Upper lobe of left lung (tissue), 6 donors: ENCODE measurements around the gene SLC22A13. TPM values are rescaled to one million over a fixed set of nuclear protein-coding genes. Genes with fewer than 3 reads are reported as not detected.

Source experiments
- ATAC-seq, 2 donors: fragments of 200-7000 bp; cut with Tn5 transposase; one replicate each; pipeline ENCODE4 v1.9.1; 2022; ENCODE audit warnings: mild to moderate bottlenecking in 2 of 2, moderate library complexity in 2 of 2; ENCODE audit not compliant: low FRiP score in 2 of 2
- DNase-seq, 2 donors: peaks; one replicate each; pipeline ENCODE4 v3.0.0-alpha.2; 2019 to 2020
- H3K27ac ChIP-seq, 4 donors: fragments of 200-600 bp; sonication (generic); one replicate each; pipeline ENCODE4 v1.5.1; 2016 to 2019
- H3K27me3 ChIP-seq, 4 donors: fragments of 200-600 bp; sonication (generic); one replicate each; pipeline ENCODE4 v1.5.1; 2017 to 2019
- H3K36me3 ChIP-seq, 4 donors: fragments of 200-600 bp; sonication (generic); one replicate each; pipeline ENCODE4 v1.5.1; 2016 to 2019
- H3K4me1 ChIP-seq, 4 donors: fragments of 200-600 bp; sonication (generic); one replicate each; pipeline ENCODE4 v1.5.1; 2018 to 2019
- H3K4me3 ChIP-seq, 4 donors: fragments of 200-600 bp; sonication (generic); one replicate each; pipeline ENCODE4 v1.5.1; 2017 to 2019; ENCODE audit warnings: mild to moderate bottlenecking in 2 of 4, moderate library complexity in 1 of 4
- H3K9me3 ChIP-seq, 4 donors: fragments of 200-600 bp; sonication (generic); one replicate each; pipeline ENCODE4 v1.5.1; 2018 to 2019
- EP300 ChIP-seq, 4 donors: sonication (generic); formaldehyde crosslinking; IDR thresholded peaks; one replicate each; pipeline ENCODE4 v1.5.1; 2017; ENCODE audit warnings: antibody characterized with exemption in 4 of 4, control low read depth in 2 of 4
- POLR2A ChIP-seq, 4 donors: fragments of 450-650 bp; IDR thresholded peaks; one replicate each; pipeline ENCODE4 v1.5.1; 2016 to 2017; ENCODE audit warnings: antibody characterized with exemption in 4 of 4, mild to moderate bottlenecking in 2 of 4
- POLR2AphosphoS5 ChIP-seq, 2 donors: sonication (generic); formaldehyde crosslinking; IDR thresholded peaks; one replicate each; pipeline ENCODE4 v1.5.1; 2017; ENCODE audit warnings: antibody characterized with exemption in 2 of 2
- WGBS, 2 donors: methylation state at CpG; one replicate each; pipeline ENCODE4 v1.1.5; 2017 to 2018; 5-methylcytosine and 5-hydroxymethylcytosine counted together
- total RNA-seq, 6 donors: library from RNA; depleted of rRNA in 4 of 6; stranded (reverse); fragments of >200 nt in 4 of 6; gene quantifications; one replicate each; pipeline versions ENCODE4 v1.1.0 to v1.2.1, GENCODE V29; 2016 to 2021
- TF ChIP-seq, protein P1 (sequence below), 6 experiments: fragments of 450-650 bp in 4 of 6; fragments of 200-600 bp in 2 of 6; sonication (generic) in 2 of 6; IDR thresholded peaks; one replicate each; pipeline ENCODE4 v1.5.1; 2016 to 2019; ENCODE audit warnings: antibody characterized with exemption in 6 of 6
- donor health status: DM: no; HTN: no; CAD: no; lungs with moderate emphysema.
- donor health status: DM: no; HTN: yes; CAD: no; lungs with severe emphysema.

The SLC22A13 gene
- total RNA-seq, 6 donors from 2014 or later: 0.27 to 1.6 (median 0.48) TPM; not detected in 2

DNA sequence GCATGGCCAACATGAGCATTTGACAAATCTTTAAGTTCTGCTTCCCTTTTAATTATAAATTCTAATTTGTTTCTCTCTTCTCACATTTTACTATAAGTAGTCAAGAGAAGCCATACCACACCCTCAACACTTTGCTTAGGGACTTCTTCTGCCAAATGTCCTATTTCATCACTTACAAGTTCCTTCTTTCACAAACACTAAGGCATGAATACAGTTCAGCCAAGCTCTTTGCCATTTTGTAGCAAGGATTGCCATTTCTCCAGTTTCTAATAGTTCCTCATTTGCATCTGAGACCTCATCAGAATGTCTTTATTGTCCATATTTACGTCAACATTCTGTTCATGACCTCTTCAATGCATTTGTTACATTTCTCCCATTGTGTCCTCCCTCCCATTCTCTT lies 45.9 kb downstream of the SLC22A13 start:
- no peak for ATAC-seq
- no peak for TF ChIP-seq POLR2AphosphoS5 (IDR thresholded peaks at IDR 0.05)
- TF ChIP-seq POLR2A (IDR thresholded peaks at IDR 0.05): no peak
- TF ChIP-seq, protein P1, sequence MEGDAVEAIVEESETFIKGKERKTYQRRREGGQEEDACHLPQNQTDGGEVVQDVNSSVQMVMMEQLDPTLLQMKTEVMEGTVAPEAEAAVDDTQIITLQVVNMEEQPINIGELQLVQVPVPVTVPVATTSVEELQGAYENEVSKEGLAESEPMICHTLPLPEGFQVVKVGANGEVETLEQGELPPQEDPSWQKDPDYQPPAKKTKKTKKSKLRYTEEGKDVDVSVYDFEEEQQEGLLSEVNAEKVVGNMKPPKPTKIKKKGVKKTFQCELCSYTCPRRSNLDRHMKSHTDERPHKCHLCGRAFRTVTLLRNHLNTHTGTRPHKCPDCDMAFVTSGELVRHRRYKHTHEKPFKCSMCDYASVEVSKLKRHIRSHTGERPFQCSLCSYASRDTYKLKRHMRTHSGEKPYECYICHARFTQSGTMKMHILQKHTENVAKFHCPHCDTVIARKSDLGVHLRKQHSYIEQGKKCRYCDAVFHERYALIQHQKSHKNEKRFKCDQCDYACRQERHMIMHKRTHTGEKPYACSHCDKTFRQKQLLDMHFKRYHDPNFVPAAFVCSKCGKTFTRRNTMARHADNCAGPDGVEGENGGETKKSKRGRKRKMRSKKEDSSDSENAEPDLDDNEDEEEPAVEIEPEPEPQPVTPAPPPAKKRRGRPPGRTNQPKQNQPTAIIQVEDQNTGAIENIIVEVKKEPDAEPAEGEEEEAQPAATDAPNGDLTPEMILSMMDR (IDR thresholded peaks at IDR 0.05): no peak
- no peak for TF ChIP-seq EP300 (IDR thresholded peaks at IDR 0.05)
- Histone ChIP-seq H3K4me1 (no peaks in the 10 kb centered on the region), H3K27me3 (no peaks in the 10 kb centered on the region), H3K4me3 (no peak overlapping the region), H3K27ac (no peak overlapping the region), H3K9me3 (no peaks in the 10 kb centered on the region), H3K36me3 (no peaks in the 10 kb centered on the region)
- no peak for DNase-seq
- 62 to 76% methylated on average over 1 of the region's 1 CpG for WGBS, 2 donors

- Histone ChIP-seq H3K4me1 (no peaks in the 10 kb centered on the region), H3K36me3 (no peaks in the 10 kb centered on the region), H3K4me3 (no peak overlapping the region), H3K27ac (no peak overlapping the region), H3K9me3 (no peaks in the 10 kb centered on the region), H3K27me3 (no peaks in the 10 kb centered on the region)
- no peak for ATAC-seq
- 68 to 84% methylated on average over 2 of the region's 2 CpGs for WGBS, 2 donors
- TF ChIP-seq POLR2AphosphoS5 (IDR thresholded peaks at IDR 0.05) (no peak), POLR2A (IDR thresholded peaks at IDR 0.05) (no peak), EP300 (IDR thresholded peaks at IDR 0.05) (no peak)
- TF ChIP-seq, protein P1 (IDR thresholded peaks at IDR 0.05): no peak
- DNase-seq: no peak
Measured at GRCh38 chr3:38311941-38312340, 46.3 kb downstream of the SLC22A13 start.

DNA sequence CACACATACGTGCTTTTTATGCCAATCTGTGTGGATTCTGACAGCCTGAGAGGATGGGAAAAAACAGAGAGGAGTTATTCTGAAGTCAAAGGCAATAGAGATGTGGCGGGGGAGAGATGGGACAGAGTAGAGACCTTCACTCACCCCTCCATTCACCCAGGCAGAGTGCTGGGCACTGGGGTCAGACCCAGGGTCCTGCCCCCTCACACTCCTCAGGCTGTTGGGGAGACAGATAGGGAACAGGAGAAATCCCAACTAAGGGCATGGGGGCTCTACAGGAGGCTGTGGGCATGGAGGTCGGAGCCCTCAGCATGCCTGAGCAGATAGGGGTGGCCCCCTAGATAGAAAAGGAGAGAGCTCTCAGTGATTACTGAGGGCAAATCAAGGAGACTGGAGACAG lies 46.7 kb downstream of the SLC22A13 start:
- no peaks in the 10 kb centered on the region for H3K27me3 ChIP-seq
- no peak overlapping the region for H3K4me3 ChIP-seq
- H3K27ac ChIP-seq: no peak overlapping the region
- DNase-seq: no peak
- H3K9me3 ChIP-seq: no peaks in the 10 kb centered on the region
- H3K4me1 ChIP-seq: no peaks in the 10 kb centered on the region
- 81 to 91% methylated on average over 3 of the region's 3 CpGs for WGBS, 2 donors
- no peaks in the 10 kb centered on the region for H3K36me3 ChIP-seq
- TF ChIP-seq EP300 (IDR thresholded peaks at IDR 0.05) (no peak), POLR2A (IDR thresholded peaks at IDR 0.05) (no peak), POLR2AphosphoS5 (IDR thresholded peaks at IDR 0.05) (no peak)
- TF ChIP-seq, protein P1 (IDR thresholded peaks at IDR 0.05): no peak
- no peak for ATAC-seq

- DNase-seq (no peak), ATAC-seq (no peak)
- no peaks in the 10 kb centered on the region for H3K36me3 ChIP-seq
- 82 to 93% methylated on average over 2 to 5 of the region's 5 CpGs for WGBS, 2 donors
- H3K27ac ChIP-seq: no peak overlapping the region
- H3K9me3 ChIP-seq: no peaks in the 10 kb centered on the region
- no peak overlapping the region for H3K4me3 ChIP-seq
- TF ChIP-seq POLR2AphosphoS5 (IDR thresholded peaks at IDR 0.05) (no peak), EP300 (IDR thresholded peaks at IDR 0.05) (no peak), POLR2A (IDR thresholded peaks at IDR 0.05) (no peak)
- TF ChIP-seq, protein P1 (IDR thresholded peaks at IDR 0.05): no peak
- H3K27me3 ChIP-seq: no peaks in the 10 kb centered on the region
- H3K4me1 ChIP-seq: no peaks in the 10 kb centered on the region
Measured at GRCh38 chr3:38313263-38313662, 47.7 kb downstream of the SLC22A13 start.

GRCh38 chr3:38313695-38314094 lies 48.1 kb downstream of the SLC22A13 start:
- ATAC-seq: no peak
- TF ChIP-seq EP300 (IDR thresholded peaks at IDR 0.05): no peak
- TF ChIP-seq POLR2A (IDR thresholded peaks at IDR 0.05): no peak
- no peak for TF ChIP-seq POLR2AphosphoS5 (IDR thresholded peaks at IDR 0.05)
- H3K27ac ChIP-seq: no peak overlapping the region
- H3K4me3 ChIP-seq: no peak overlapping the region
- no peaks in the 10 kb centered on the region for H3K36me3 ChIP-seq
- H3K9me3 ChIP-seq: no peaks in the 10 kb centered on the region
- H3K4me1 ChIP-seq: no peaks in the 10 kb centered on the region
- 62 to 67% methylated on average over 11 of the region's 11 CpGs for WGBS, 2 donors
- peak in 1 of 2 donors; percentile 41 for DNase-seq
- no peaks in the 10 kb centered on the region for H3K27me3 ChIP-seq
